HG03469 (cell line): ENCODE results near the gene TMEM151A.
A peak's percentile ranks its signal among the peaks of the same experiment; 100 is the strongest.

ENCODE experiments used
- ATAC-seq: cut with Tn5 transposase; IDR thresholded peaks from one replicate; pipeline ENCODE4 v1.9.1; 2021; ENCODE audit warnings: mild to moderate bottlenecking, moderate library complexity, moderate number of reproducible peaks; ENCODE audit not compliant: unreplicated experiment

The TMEM151A gene

GRCh38 chr11:66334605-66335442 lies 43.1 kb downstream of the TMEM151A start:
- no peak for ATAC-seq

- no peak for ATAC-seq
Observed at GRCh38 chr11:66335531-66336233, 44.0 kb downstream of the TMEM151A start.

- ATAC-seq, result no peak
Observed at GRCh38 chr11:66336234-66337102, 44.8 kb downstream of the TMEM151A start, which contains the start of gene RIN1. TSS of gene RIN1 (minus strand) at chr11:66336434. CDS start at chr11:66336402, 32 bp downstream.

GRCh38 chr11:66337103-66337899 lies 45.6 kb downstream of the TMEM151A start:
- no peak for ATAC-seq

- no peak for ATAC-seq
Observed at GRCh38 chr11:66338276-66339161, 46.8 kb downstream of the TMEM151A start.

GRCh38 chr11:66339162-66339675 lies 47.5 kb downstream of the TMEM151A start:
- ATAC-seq, result no peak

GRCh38 chr11:66339686-66340483 lies 48.2 kb downstream of the TMEM151A start:
- ATAC-seq, result no peak

- no peak for ATAC-seq
Observed at GRCh38 chr11:66340596-66341501, 49.2 kb downstream of the TMEM151A start.

- ATAC-seq, result no peak
Observed at GRCh38 chr11:66341502-66342126, 49.9 kb downstream of the TMEM151A start.

- no peak for ATAC-seq
Observed at GRCh38 chr11:66343176-66343575, 51.5 kb downstream of the TMEM151A start.

- ATAC-seq, result peak; percentile 43
Observed at GRCh38 chr11:66344550-66345315, 53.0 kb downstream of the TMEM151A start, which contains the start of gene BRMS1. TSS of gene BRMS1 (minus strand) at chr11:66345104. CDS start at chr11:66342234, 2,870 bp downstream.

- ATAC-seq, result no peak
Observed at GRCh38 chr11:66345316-66345649, 53.6 kb downstream of the TMEM151A start.
